Endothelial cell of umbilical vein (primary cell): ENCODE measurements around the gene COQ8A. TPM values are rescaled to one million over a fixed set of nuclear protein-coding genes. Genes with fewer than 3 reads are reported as not detected.
A peak's percentile ranks its signal among the peaks of the same experiment; 100 is the strongest.

ENCODE experiments used
- BruUV-seq: library from RNA; stranded (reverse); fragments of 400-500 nt; replicated peaks from 2 replicates; lab custom pipeline; 2021; lab: Mats Ljungman, UMichigan
- CTCF ChIA-PET: fragments of 300-600, 350-600 bp; sonication (Branson Sonifier 250); formaldehyde crosslinking; loops from one replicate; lab custom pipeline; 2021; ENCODE audit warnings: antibody characterized with exemption, inconsistent platforms; lab: Charles Lee
- POLR2A ChIA-PET: fragments of 300-600, 350-600 bp; sonication (Branson Sonifier 250); formaldehyde crosslinking; loops from one replicate; lab custom pipeline; 2021; ENCODE audit warnings: antibody characterized with exemption, inconsistent platforms; lab: Charles Lee
- DNase-seq: peaks from one replicate; pipeline ENCODE4 v3.0.0-alpha.2; 2011; ENCODE audit warnings: low read depth, low spot score
- FAIRE-seq: peaks from 2 replicates; lab custom pipeline; 2011; peaks lifted over from hg19 to GRCh38; lab: Jason Lieb, UNC
- H2AFZ ChIP-seq: 2 replicates; pipeline ENCODE4 v1.6.0; 2012; ENCODE audit warnings: low read depth, low read length, control low read depth, inconsistent platforms
- H3K27ac ChIP-seq: 2 replicates; pipeline ENCODE4 v1.5.1; 2011; ENCODE audit warnings: low read depth, mild to moderate bottlenecking, control low read depth, low read length, moderate library complexity; ENCODE audit not compliant: insufficient read depth
- H3K27me3 ChIP-seq, 2 experiments: 2 replicates each; pipeline versions ENCODE4 v1.6.0 to v1.6.1; 2011; ENCODE audit warnings: low read length in 2 of 2, mixed read lengths in 1 of 2; ENCODE audit not compliant: control insufficient read depth in 2 of 2, insufficient read depth in 2 of 2
- H3K36me3 ChIP-seq, 2 experiments: 2 replicates in 1 of 2; 3 replicates in 1 of 2; pipeline ENCODE4 v1.5.1; 2011; ENCODE audit warnings: low read length in 2 of 2, mild to moderate bottlenecking in 1 of 2, moderate library complexity in 1 of 2; ENCODE audit not compliant: control insufficient read depth in 2 of 2, insufficient read depth in 2 of 2; ENCODE audit errors: extremely low read depth in 1 of 2
- H3K4me1 ChIP-seq: 3 replicates; pipeline ENCODE4 v1.5.1; 2011; ENCODE audit warnings: mild to moderate bottlenecking, low read length; ENCODE audit not compliant: control insufficient read depth, insufficient read depth; ENCODE audit errors: extremely low read depth
- H3K4me2 ChIP-seq: 2 replicates; pipeline ENCODE4 v1.6.1; 2011; ENCODE audit warnings: low read length, control low read depth, mixed read lengths; ENCODE audit not compliant: insufficient read depth
- H3K4me3 ChIP-seq, 3 experiments: fragments of 200-600 bp in 1 of 3; sonication (generic), shearing (Covaris generic) in 1 of 3; replicated peaks in 1 of 3; 2 replicates each; pipeline ENCODE4 v1.5.1; 2011 to 2016; ENCODE audit warnings: control low read depth in 3 of 3, low read length in 3 of 3, mild to moderate bottlenecking in 2 of 3, inconsistent platforms in 1 of 3, low read depth in 1 of 3, moderate library complexity in 1 of 3; ENCODE audit not compliant: insufficient read depth in 1 of 3
- H3K79me2 ChIP-seq: 2 replicates; pipeline ENCODE4 v1.6.0; 2012; ENCODE audit warnings: low read length, inconsistent platforms; ENCODE audit not compliant: control insufficient read depth, insufficient read depth
- H3K9ac ChIP-seq: replicated peaks from 2 replicates; pipeline ENCODE3; 2011; ENCODE audit warnings: low read length, control low read depth; ENCODE audit not compliant: insufficient read depth; ENCODE audit errors: extremely low read depth
- H3K9me1 ChIP-seq: replicated peaks from 3 replicates; pipeline ENCODE4 v1.6.0; 2011; ENCODE audit warnings: mild to moderate bottlenecking, low read length; ENCODE audit not compliant: control insufficient read depth, insufficient read depth; ENCODE audit errors: extremely low read depth
- H3K9me3 ChIP-seq: replicated peaks from 2 replicates; pipeline ENCODE4 v1.5.1; 2012; ENCODE audit warnings: low read length, inconsistent platforms; ENCODE audit not compliant: control insufficient read depth, insufficient read depth
- H4K20me1 ChIP-seq: replicated peaks from 2 replicates; pipeline ENCODE3; 2011; ENCODE audit warnings: mild to moderate bottlenecking, low read length; ENCODE audit not compliant: control insufficient read depth, insufficient read depth; ENCODE audit errors: extremely low read depth
- EZH2 ChIP-seq: IDR thresholded peaks from 2 replicates; pipeline ENCODE4 v1.6.1; 2012; ENCODE audit warnings: borderline replicate concordance, low read depth, mild to moderate bottlenecking, moderate library complexity, low read length, inconsistent platforms; ENCODE audit not compliant: severe bottlenecking
- FOS ChIP-seq: IDR thresholded peaks from 2 replicates; pipeline ENCODE4 v1.6.1; 2011; ENCODE audit warnings: mild to moderate bottlenecking, low read length, moderate library complexity, borderline replicate concordance; ENCODE audit not compliant: insufficient read depth
- GATA2 ChIP-seq: IDR thresholded peaks from 2 replicates; pipeline ENCODE4 v1.7.0; 2011; ENCODE audit warnings: low read depth, mild to moderate bottlenecking, moderate library complexity, mixed read lengths, low read length; ENCODE audit not compliant: insufficient read length, insufficient read depth
- JUN ChIP-seq: IDR thresholded peaks from 2 replicates; pipeline ENCODE4 v1.6.1; 2011; ENCODE audit warnings: borderline replicate concordance, low read depth; ENCODE audit not compliant: insufficient read length, insufficient read depth
- MYC ChIP-seq: IDR thresholded peaks from one replicate; pipeline ENCODE4 v1.6.1; 2011; ENCODE audit warnings: mild to moderate bottlenecking, low read depth, low read length
- POLR2A ChIP-seq: IDR thresholded peaks from 2 replicates; pipeline ENCODE4 v1.6.1; 2012; ENCODE audit warnings: low read depth, mild to moderate bottlenecking, control low read depth, low read length
- POLR2AphosphoS5 ChIP-seq: IDR thresholded peaks from 2 replicates; pipeline ENCODE4 v1.6.1; 2012; ENCODE audit warnings: low read depth, mild to moderate bottlenecking, control low read depth, low read length, moderate library complexity; ENCODE audit not compliant: insufficient read depth
- dilution Hi-C: fragments of 300-500 bp; cut with MboI; formaldehyde crosslinking; loops from one replicate; pipeline ENCODE4 v1.15.0; 2019; ENCODE audit warnings: low sequenced_read_pairs; ENCODE audit not compliant: extremely low pct_ligation_motif_present
- intact Hi-C: fragments of 100-400 bp; cut with micrococcal nuclease; formaldehyde crosslinking; loops from one replicate; pipeline ENCODE4 v1.10.0; 2022
- polyA plus RNA-seq, 4 experiments: library from polyadenylated mRNA; depleted of rRNA in 3 of 4; stranded (reverse) in 3 of 4; unstranded in 1 of 4; fragments of >200 nt; gene quantifications; 2 replicates each; pipeline versions ENCODE4 v1.2.1 to v1.2.3, GENCODE V29; 2011 to 2012; ENCODE audit warnings: missing spikeins in 1 of 4
- total RNA-seq: library from RNA; stranded (reverse); gene quantifications from 2 replicates; pipeline ENCODE4 v1.2.3, GENCODE V29; 2021
- TF ChIP-seq, protein P1 (sequence below), 2 donors: IDR thresholded peaks; 1 replicate in 1 of 2; 2 replicates in 1 of 2; pipeline ENCODE4 v1.5.1; 2011; ENCODE audit warnings: low read length in 2 of 2, mild to moderate bottlenecking in 2 of 2, moderate library complexity in 2 of 2, control low read depth in 1 of 2, inconsistent platforms in 1 of 2, low read depth in 1 of 2; ENCODE audit not compliant: insufficient read depth in 1 of 2; ENCODE audit errors: extremely low read depth in 1 of 2
- TF ChIP-seq, protein P2 (sequence below): IDR thresholded peaks from 2 replicates; pipeline ENCODE4 v1.6.1; 2011; ENCODE audit not compliant: insufficient read depth, insufficient read length

The COQ8A gene
- total and polyA plus RNA-seq, 2 donors (not counting 3 experiments of a cell fraction or from before 2014, with no cell fraction given) = 6.8 to 9.4 TPM

DNA sequence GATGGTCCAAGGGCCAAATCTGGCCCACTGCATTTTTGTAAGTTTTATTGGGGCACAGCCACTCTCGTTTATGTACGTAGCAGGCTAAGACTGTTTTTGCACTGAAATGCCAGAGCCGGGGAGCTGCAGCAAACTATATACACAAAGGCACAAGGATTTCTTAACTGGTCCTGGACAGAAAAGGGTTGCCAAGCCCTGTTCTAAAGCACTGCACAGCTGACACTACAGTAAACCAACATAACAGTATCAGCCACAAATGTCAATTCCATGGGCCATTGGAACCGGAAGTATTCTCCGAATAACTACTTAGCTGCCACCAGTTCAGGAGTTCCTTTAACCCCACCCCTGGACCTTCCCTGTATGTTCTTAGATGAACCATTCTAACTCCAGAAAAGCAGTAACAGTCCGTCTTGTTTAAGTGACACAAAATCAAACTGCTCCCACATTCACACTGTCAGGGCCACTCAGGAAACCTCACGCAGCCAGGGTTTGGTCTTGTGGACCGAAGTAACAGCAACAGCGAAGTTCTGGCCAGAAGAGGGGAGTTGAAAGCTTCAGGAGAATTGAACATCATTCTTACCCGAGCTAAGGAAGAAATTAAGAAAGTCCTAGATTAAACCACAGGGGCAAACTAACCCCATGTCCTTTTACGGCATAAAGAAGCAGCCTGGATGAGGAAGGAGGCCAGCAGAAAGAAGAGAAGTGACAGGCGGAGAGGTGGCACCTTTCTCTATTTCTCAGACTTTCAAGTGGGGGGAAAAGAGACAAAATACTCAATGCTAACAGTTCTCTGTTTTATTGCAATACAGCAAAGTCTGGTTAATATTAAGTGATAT lies 49.2 kb downstream of the COQ8A start:
- DNase-seq = no peak
- Histone ChIP-seq H3K9me1 (no peaks in the 10 kb centered on the region), H3K4me2 (peak overlapping the region; percentile 40), H3K4me1 (peaks cover 23% of the 10 kb centered on the region), H3K27me3 (no peaks in the 10 kb centered on the region), H3K9ac (no peak overlapping the region), H4K20me1 (no peaks in the 10 kb centered on the region), H3K27ac (peak overlapping the region; percentile 23), H3K79me2 (no peaks in the 10 kb centered on the region), H3K36me3 (peaks cover 5 to 20% of the 10 kb centered on the region in 2 experiments), H2AFZ (no peak overlapping the region), H3K9me3 (no peaks in the 10 kb centered on the region), H3K4me3 (no peak overlapping the region)
- ChIA-PET POLR2A (no interaction called here), CTCF (no interaction called here)
- intact Hi-C loops = loop anchor here (5.0 kb wide), 1 partner anchor 52 kb away; no protein-coding TSS in a partner anchor
- dilution Hi-C loops = no loop called here
- no peak for FAIRE-seq
- TF ChIP-seq FOS = no peak
- no peak for TF ChIP-seq MYC
- no peak for TF ChIP-seq POLR2AphosphoS5
- TF ChIP-seq EZH2 = no peak
- TF ChIP-seq, protein P1, sequence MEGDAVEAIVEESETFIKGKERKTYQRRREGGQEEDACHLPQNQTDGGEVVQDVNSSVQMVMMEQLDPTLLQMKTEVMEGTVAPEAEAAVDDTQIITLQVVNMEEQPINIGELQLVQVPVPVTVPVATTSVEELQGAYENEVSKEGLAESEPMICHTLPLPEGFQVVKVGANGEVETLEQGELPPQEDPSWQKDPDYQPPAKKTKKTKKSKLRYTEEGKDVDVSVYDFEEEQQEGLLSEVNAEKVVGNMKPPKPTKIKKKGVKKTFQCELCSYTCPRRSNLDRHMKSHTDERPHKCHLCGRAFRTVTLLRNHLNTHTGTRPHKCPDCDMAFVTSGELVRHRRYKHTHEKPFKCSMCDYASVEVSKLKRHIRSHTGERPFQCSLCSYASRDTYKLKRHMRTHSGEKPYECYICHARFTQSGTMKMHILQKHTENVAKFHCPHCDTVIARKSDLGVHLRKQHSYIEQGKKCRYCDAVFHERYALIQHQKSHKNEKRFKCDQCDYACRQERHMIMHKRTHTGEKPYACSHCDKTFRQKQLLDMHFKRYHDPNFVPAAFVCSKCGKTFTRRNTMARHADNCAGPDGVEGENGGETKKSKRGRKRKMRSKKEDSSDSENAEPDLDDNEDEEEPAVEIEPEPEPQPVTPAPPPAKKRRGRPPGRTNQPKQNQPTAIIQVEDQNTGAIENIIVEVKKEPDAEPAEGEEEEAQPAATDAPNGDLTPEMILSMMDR (IDR thresholded peaks at IDR 0.05; ENCODE audit: extremely low read depth in 1 of 2, insufficient read depth in 1 of 2, low read depth in 1 of 2, low read length in 2 of 2) = no peak
- TF ChIP-seq POLR2A = no peak
- TF ChIP-seq, protein P2, sequence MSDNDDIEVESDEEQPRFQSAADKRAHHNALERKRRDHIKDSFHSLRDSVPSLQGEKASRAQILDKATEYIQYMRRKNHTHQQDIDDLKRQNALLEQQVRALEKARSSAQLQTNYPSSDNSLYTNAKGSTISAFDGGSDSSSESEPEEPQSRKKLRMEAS = no peak
- no peak for TF ChIP-seq GATA2
- TF ChIP-seq JUN = no peak
- no TSS peak for BruUV-seq
